ENCODE results near the gene METTL24.
"Not testable (repeated sequence)": the region's sequence is repeated elsewhere in the genome, so short reads cannot be mapped to it uniquely, and the experiment has no call there.

Gene METTL24

DNA sequence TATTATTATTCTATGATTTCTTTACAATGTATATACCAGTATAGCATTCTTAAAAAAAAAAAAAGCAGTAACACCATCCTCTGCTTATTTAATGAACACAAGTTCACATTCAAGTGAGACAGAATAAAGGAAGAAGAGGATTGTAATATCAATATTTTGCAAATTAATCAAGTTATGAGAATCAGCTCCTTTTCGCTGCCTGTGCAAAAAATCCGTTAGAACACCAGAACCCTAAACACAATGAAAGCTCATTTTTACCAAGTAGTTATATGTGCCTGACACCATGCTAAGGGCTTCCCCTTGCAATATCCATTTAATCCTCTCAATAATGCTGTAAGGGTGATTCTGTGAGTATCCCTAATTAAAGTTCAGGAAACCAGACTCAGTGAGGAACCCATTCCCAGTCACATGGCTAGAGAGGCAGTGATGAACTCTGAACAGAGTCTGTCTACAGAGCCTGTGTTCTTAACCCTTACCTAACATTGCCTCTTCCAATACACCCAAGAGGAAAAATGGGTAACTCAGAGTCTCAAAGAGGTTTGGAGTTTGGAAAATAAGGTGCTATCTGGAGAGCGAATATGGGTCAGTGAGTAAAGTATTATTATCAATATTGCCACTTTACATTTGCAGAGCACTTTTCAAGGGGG, 111.1 kb downstream of the METTL24 start:
- no peak for DNase-seq

DNA sequence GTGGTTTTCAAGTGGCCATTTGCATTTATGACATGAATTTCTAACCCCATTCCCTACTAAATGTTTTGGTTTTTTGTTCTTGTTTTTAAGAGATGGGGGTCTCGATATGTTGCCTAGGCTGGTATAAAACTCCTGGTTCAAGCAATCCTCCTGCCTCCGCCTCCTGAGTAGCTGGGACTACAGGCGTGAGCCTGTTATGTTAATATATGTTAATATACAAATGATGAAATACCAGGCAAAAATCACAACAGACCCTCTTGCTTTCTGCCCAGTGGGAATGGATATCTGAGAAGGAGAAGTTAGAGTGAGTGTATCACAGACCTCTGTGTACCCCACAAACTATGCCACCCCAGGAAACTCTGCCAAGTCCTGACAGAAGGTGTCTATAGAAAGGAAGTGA, 111.8 kb downstream of the METTL24 start:
- DNase-seq = no peak

DNA sequence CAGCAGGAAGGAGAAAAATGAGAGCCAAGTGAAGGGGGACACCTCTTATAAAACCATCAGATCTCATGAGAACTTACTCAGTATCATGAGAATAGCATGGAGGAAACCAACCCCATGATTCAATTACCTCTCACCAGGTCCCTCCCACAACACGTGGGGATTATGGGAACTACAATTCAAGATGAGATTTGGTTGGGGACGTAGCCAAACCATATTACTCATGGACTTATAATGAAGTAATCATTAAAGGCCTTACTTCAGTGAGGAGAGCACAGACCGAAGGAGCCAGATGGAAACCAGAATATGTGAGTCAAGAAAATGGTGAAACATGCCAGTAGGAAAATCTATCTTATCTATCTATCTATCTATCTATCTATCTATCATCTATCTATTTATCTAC, 113.5 kb downstream of the METTL24 start:
- not testable (repeated sequence) for DNase-seq

DNA sequence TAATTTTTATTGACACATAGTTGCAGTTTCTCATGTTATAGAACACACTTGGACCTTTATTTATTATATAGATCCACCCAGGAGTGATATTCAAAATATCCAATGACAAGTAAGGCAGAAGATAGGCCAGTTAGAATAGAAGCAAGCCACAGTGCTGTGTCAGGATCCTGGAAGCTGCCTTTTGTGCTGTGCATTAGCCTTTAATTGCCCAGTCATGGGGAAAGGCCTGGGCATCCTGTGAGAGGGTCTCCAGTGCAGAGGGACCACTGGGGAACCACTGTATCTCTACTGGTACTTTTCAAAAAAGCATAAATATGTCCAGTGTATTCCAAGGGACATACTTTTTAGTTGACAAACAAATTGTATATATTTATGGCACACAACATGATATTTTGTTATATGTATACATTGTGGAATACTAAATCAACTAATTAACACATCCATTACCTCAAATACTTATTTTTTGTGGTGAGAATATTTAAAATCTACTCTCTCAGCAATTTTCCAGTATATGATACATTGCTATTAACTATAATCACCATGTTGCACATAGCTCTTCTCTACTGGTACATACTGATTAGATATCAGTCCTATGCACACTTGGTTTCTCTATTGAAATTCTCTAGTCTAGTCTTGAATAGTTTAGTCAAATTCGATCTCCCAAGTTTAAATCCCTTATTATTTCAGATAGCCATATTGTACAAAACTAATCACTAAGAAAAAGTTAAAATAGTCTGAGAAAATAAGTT, 118.4 kb downstream of the METTL24 start:
- no peak for DNase-seq

DNA sequence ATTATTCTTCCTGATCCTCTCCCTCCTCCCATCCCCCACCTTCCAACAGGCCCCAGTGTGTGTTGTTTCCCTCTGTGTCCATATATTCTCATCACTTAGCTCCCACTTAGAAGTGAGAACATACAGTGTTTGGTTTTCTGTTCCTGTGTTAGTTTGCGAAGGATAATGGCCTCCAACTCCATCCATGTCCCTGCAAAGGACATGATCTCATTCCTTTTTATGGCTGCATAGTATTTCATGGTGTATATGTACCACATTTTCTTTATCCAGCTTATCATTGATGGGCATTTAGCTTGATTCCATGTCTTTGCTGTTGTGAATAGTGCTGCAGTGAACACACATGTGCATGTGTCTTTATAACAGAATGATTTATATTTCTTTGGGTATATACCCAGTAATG, 122.1 kb downstream of the METTL24 start:
- not testable (repeated sequence) for DNase-seq

DNA sequence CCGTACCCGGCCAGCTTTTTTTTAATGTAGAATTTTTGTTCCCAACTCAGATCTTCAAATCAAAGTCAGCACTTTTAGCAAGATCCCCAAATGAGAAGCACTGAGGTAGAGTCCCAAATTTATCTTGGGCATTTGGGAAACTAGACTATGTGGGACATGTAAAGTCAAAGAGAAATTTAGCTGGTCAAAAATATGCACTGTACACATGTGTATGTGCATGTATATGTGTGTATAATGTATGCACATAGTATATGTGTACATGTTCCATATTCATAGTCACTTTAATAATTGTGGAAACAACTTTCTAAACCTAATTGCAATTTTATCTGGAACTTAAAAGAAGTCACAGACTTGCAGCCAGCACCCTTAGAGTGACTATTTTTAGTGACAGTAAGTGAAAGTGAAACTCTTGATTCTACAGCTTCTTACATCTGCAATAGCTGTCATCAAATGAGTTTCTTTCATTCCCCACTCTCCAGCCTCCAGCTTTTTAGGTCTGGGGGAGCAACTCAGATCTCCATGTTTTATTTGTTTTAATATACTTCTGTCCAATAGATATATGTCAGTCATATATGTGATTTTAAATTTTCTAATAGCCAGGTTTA, 124.3 kb downstream of the METTL24 start:
- DNase-seq = no peak

DNA sequence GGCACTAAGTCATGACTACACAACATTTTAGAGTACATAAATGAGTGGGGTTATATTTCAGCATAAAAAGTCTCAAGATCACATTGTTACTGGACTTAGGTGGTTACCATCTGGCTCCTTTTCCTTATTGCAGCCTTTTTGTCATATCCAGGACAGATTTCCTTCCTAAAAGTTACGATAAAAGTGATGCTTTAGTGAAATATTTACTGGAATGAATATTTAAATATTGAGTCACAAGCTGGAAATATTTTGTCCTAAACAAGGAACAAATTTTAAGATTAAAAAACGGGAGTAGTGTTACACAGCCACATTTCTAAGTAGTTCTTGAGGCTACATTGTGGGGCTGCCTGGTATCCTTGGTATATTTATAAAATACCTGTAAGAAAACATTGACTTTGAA, 125.7 kb downstream of the METTL24 start:
- DNase-seq = no peak

DNA sequence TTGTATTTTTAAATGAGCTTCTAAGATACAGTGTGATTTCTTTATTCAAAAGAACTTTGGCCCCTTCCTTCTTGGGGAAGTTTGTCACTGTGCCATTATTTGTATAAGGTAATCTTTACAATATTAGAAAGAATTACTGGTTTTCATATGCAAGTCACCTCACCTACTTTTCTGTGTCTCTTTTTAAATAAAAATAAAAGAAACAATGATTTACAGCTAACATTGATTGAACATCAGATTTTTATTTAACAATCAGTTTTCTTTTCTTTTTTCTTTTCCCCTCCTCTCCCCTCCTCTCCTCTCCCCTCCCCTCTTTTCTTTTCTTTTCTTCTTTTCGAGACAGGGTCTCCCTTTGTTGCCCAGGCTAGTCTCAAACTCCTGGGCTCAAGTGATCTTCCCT, 131.9 kb downstream of the METTL24 start:
- DNase-seq = no peak

DNA sequence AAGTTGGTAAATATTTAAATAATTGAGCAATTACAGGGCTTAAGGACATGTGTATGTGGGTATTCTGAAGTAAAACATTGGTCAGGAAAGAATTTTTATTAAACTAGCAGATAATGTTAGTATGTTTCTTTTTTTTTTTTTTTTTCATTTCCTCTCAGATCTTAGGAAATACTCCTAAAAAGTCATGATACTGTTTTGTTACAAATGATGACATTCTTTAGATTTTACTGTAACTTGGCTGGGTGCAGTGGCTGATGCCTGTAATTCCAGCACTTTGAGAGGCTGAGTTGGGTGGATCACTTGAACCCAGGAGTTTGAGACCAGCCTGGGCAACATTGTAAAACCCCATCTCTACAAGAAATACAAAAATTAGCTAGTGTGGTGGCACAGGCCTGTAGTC, 136.4 kb downstream of the METTL24 start:
- no peak for DNase-seq

DNA sequence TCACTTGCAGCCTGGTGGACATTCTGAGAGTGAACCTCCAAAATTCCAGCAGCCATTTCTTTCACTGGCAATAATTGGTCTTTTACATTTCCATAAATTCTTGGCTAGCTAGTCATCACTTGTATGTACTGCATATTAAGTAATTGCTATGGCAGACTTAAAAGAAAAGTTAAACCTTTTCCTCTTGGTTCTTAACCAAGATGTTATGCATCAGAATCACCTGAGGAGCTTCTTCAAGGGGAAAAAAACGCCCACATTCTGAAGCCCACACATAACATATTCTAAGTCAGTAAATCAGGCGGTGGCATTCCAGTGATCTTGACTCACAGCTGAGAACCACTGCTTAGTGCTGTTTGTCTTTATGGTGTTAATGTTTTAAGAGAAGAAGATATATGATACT, 140.9 kb downstream of the METTL24 start:
- DNase-seq = no peak

DNA sequence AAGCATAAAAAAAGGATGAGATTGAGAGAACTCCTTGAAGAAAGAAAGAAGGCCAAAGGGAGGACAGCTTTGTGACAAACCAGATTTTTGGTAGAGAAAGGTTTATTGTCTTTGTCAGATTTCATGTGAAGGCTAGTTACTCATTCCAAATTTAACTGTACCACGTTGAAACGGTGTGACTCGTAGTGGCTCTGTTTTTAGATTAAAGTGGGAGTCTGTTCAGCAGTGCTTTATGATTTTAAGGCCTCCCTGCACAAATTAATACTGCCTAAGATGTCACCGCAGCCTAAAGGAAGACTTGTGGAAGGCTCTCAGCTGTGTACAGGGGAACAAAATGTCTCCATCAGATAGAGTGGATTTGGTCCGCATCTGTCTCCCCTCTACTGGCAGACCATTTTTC, 142.0 kb downstream of the METTL24 start:
- DNase-seq = no peak

DNA sequence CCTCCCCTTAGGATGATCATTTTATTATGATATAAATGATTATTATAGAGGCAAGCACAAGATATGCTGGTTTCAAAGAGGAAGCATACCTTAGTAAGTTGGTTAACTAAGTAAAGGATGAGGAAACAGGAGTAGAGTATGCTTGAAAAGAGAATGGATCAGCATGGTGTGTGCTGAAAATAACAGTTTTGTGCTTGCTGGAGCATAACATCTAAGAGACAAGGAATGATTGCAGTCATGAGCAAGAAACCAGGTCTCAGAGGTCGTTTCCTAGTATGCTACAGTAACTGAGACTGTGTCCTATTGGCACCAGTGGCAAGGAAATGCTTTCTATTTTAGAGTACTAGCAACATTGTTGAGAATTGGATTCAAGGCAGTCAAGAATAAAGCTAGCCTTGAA, 143.8 kb downstream of the METTL24 start:
- no peak for DNase-seq

DNA sequence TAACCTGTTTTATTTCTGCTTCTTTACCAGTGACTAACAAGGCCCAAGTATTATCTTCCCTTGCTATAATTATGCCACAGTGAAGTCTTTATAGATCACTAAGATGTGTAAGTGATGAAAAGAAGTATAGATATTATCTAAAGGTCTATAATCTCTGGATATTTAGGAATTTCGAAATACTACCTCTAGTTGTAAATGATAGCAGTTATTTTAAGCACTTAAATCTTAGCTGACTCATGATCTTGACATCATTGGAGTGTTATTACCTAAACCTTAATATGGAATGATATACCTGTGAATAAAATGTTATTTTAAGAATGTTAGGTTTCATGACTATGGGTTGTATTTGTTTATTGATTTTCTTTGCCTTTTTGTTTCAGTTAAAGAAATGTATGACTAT, 146.4 kb downstream of the METTL24 start:
- no peak for DNase-seq

DNA sequence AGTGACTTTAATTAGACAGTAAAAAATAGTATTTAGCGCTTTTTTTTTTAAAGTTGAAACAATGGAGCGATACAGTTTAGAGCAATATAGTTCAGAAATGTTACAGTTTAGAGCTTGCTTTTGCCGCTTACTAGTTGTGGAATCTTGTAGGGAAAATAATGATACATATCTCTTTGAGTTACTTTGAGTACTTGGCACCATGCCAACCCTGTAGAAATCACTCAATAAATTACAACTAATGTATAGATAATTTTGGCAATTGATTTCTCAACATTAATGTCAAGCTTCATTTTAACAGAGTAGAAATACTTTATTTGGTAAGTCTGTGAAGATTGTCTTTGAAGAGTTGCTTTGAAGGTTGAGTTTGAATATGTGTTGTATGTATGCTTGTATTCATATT, 150.5 kb downstream of the METTL24 start:
- no peak for DNase-seq

DNA sequence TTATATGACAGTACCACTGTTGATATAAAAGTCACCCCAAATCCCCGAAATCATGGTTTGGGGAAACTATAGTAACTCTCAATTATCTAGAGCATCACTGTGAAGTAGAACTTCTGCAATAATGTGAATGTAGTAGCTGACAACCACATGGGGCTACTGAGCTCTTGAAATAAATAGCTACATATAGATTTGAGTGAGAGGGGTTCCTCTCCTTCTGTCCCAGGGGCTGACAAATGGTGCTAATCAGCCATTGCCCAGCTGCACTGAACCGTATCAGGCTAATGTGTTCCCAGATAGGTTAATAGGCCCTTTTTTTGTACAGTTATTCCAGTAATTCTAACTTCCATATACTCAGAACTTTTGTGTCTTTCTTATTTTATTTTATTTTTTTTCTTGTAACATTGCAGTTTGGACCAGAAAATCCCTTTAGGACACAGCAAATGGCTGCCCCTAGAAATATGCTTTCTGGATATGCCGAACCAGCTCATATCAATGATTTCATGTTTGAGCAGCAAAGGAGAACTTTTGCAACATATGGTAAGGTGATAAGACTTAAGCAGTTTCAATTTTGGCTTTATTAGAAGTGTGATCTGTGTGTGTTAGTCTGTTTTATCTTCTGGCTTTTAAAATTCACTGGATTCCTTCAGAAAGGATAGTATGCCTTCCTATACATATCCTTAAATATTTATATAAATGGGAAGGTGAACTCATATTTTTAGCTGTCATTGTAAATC, 156.8 kb downstream of the METTL24 start:
- DNase-seq = no peak

DNA sequence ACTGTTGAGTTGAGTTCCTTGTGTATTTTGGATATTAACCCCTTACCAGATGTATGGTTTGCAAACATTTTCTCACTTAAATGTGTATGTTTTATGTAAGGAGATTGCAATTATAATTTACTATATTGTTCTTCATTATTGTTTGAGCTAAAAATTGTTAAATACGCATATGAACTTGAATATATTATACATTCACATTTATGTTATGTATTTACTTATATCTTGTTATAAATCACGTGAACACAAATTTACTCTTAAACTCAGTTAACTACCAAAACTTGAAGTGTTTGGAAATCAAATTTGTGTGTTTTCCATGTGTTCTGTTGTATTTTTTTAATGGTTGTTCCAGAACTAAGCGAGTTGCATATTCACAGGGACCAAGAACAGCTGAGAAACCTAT, 159.6 kb downstream of the METTL24 start:
- no peak for DNase-seq

DNA sequence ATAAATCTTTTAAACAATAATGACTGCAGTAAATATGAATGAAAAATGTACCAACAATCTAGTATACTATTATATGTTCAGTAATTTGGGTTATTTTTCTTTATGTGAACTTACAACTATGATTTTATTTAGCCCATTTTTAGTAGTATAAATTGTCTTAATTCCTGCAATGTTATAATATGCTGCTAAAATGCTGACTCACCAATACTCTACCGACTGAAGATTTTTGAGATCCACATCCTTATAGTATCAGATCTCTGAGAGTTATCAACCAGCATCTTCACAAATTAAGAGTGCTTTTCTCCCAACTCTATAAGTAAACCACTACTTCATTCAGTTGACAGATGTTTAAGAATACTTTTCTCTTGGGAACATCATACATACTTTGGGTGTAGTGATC, 161.3 kb downstream of the METTL24 start:
- DNase-seq = no peak

DNA sequence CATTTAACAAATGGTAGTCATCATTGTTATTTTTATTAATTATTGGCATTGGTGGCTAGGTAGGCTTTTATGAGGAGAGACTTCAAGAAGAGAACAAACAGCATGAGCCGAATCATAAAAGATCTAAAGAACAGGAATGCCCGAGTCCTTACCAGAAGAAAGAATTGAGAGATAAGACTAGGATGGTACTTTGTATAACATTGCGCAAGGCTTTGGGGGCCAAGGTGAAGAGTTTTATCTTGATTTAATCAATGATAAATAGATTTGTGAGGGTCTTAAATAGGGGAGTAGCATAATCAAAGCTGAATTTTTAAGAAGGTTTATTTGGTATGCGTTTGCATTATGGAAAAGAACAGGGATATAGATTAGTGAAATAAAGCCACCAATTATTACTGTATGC, 162.5 kb downstream of the METTL24 start:
- no peak for DNase-seq
